ENCODE measurements around the gene RNF220.

Gene RNF220

GRCh38 chr1:44433209-44433608 is 28.2 kb downstream of the RNF220 start:
- Histone ChIP-seq H3K9me3 (ENCODE audit: control insufficient read depth, insufficient read depth, low read length) (no peaks in the 10 kb centered on the region), H3F3A (ENCODE audit: control insufficient read depth, insufficient read depth) (no peaks in the 10 kb centered on the region), H3K36me3 (ENCODE audit: control insufficient read depth, low read length) (no peaks in the 10 kb centered on the region), H3K4me2 (ENCODE audit: low read length) (no peak overlapping the region), H3K4me1 (ENCODE audit: control insufficient read depth, low read length) (no peaks in the 10 kb centered on the region), H3K27ac (ENCODE audit: low read depth, low read length) (no peak overlapping the region), H3K4me3 (ENCODE audit: low read length) (no peak overlapping the region), H3K9me2 (replicated peaks; ENCODE audit: control insufficient read depth, low read length) (no peaks in the 10 kb centered on the region), H4K20me1 (ENCODE audit: control insufficient read depth, insufficient read depth, low read depth, low read length) (no peaks in the 10 kb centered on the region), H3K79me2 (ENCODE audit: control insufficient read depth, low read length) (no peaks in the 10 kb centered on the region), H3K27me3 (ENCODE audit: control insufficient read depth, low read length) (peaks cover 14% of the 10 kb centered on the region)
- no peak for TF ChIP-seq CTCF (IDR thresholded peaks at IDR 0.05; ENCODE audit: low read depth, low read length, poor library complexity, severe bottlenecking)
- no peak for TF ChIP-seq EZH2phosphoT487 (IDR thresholded peaks at IDR 0.05; ENCODE audit: borderline replicate concordance, low read length)

- no peak overlapping the region for H3K27ac ChIP-seq (ENCODE audit: low read depth, low read length)
- H3K9me2 ChIP-seq (replicated peaks; ENCODE audit: control insufficient read depth, low read length) = no peaks in the 10 kb centered on the region
Observed at GRCh38 chr1:44436401-44437106, 31.5 kb downstream of the RNF220 start.

GRCh38 chr1:44437107-44437716 is 32.2 kb downstream of the RNF220 start:
- Histone ChIP-seq H3K4me3 (ENCODE audit: low read length) (no peak overlapping the region), H3K36me3 (ENCODE audit: control insufficient read depth, low read length) (no peaks in the 10 kb centered on the region), H3F3A (ENCODE audit: control insufficient read depth, insufficient read depth) (no peaks in the 10 kb centered on the region), H3K27me3 (ENCODE audit: control insufficient read depth, low read length) (0 out of 2 replicates have a peak, but pooled peaks cover 2% of the 10 kb centered on the region), H4K20me1 (ENCODE audit: control insufficient read depth, insufficient read depth, low read depth, low read length) (no peaks in the 10 kb centered on the region), H3K27ac (ENCODE audit: low read depth, low read length) (no peak overlapping the region), H3K9me2 (replicated peaks; ENCODE audit: control insufficient read depth, low read length) (no peaks in the 10 kb centered on the region), H3K4me1 (ENCODE audit: control insufficient read depth, low read length) (no peaks in the 10 kb centered on the region), H3K79me2 (ENCODE audit: control insufficient read depth, low read length) (no peaks in the 10 kb centered on the region), H3K9me3 (ENCODE audit: control insufficient read depth, insufficient read depth, low read length) (no peaks in the 10 kb centered on the region), H3K4me2 (ENCODE audit: low read length) (no peak overlapping the region)
- TF ChIP-seq EZH2phosphoT487 (IDR thresholded peaks at IDR 0.05; ENCODE audit: borderline replicate concordance, low read length) (no peak), CTCF (IDR thresholded peaks at IDR 0.05; ENCODE audit: low read depth, low read length, poor library complexity, severe bottlenecking) (no peak)

More at GRCh38 chr1:44436401-44437106, 31.5 kb downstream of the RNF220 start:
- Histone ChIP-seq H4K20me1 (ENCODE audit: control insufficient read depth, insufficient read depth, low read depth, low read length) (no peaks in the 10 kb centered on the region), H3K79me2 (ENCODE audit: control insufficient read depth, low read length) (no peaks in the 10 kb centered on the region), H3K36me3 (ENCODE audit: control insufficient read depth, low read length) (no peaks in the 10 kb centered on the region), H3K4me3 (ENCODE audit: low read length) (no peak overlapping the region), H3K4me2 (ENCODE audit: low read length) (no peak overlapping the region), H3K9me3 (ENCODE audit: control insufficient read depth, insufficient read depth, low read length) (no peaks in the 10 kb centered on the region), H3F3A (ENCODE audit: control insufficient read depth, insufficient read depth) (no peaks in the 10 kb centered on the region), H3K4me1 (ENCODE audit: control insufficient read depth, low read length) (no peaks in the 10 kb centered on the region), H3K27me3 (ENCODE audit: control insufficient read depth, low read length) (0 out of 2 replicates have a peak, but pooled peaks cover 2% of the 10 kb centered on the region)
- no peak for TF ChIP-seq EZH2phosphoT487 (IDR thresholded peaks at IDR 0.05; ENCODE audit: borderline replicate concordance, low read length)
- no peak for TF ChIP-seq CTCF (IDR thresholded peaks at IDR 0.05; ENCODE audit: low read depth, low read length, poor library complexity, severe bottlenecking)
